GM21786 (cell line): ENCODE data around the gene TMEM255B.
"Not testable (repeated sequence)": the region's sequence is repeated elsewhere in the genome, so short reads cannot be mapped to it uniquely, and the experiment has no call there.

Experiments
- ATAC-seq: cut with Tn5 transposase; IDR thresholded peaks from one replicate; pipeline ENCODE4 v1.9.1; 2021; ENCODE audit not compliant: unreplicated experiment

Gene TMEM255B

DNA sequence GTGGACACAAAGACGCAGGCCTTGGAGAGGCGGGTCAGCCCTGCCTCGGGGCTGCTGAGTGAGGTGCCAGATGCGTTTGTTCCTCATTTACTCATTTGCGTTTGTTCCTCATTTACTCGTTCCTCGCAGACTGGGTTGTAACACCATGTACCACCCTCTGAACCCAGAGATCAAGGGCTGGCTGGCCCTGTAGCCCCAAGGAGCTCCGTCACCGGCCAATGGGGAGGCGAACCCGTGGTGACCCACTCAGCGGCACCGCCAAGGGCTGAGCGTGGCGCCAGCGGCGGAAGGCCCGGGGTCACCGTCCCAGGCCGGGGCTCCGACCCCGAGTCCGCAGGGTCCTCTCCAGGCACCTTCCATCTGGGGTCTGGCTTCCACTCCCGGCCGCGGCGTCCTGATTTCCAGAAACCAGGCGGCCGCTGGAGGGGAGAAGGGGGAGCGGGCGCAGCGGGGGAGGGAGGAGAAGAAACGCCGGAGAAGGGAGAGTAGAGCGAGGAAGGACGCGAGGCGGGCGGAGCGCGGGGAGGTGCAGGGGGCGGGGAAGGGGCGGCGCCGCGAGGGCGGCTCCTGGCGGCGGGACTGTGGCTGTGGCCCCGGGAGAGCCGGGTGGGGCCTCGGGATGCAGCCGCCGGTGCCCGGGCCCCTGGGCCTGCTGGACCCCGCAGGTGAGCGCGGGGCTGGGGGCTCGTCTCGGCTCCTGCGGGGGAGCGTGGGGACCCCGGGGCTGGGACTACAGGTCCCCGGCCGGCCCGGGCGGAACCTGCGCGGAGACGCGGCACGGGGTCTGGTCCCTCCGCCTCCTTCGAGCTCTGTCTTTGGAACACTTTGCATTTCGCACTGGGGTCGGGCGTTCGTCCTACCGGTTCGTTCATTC is at the start of gene TMEM255B:
Gene TMEM255B (plus strand): TSS at position 576 of the 874 bp plus-strand sequence. CDS start 44 bp downstream, at position 620.
- ATAC-seq, result peak; percentile 71

DNA sequence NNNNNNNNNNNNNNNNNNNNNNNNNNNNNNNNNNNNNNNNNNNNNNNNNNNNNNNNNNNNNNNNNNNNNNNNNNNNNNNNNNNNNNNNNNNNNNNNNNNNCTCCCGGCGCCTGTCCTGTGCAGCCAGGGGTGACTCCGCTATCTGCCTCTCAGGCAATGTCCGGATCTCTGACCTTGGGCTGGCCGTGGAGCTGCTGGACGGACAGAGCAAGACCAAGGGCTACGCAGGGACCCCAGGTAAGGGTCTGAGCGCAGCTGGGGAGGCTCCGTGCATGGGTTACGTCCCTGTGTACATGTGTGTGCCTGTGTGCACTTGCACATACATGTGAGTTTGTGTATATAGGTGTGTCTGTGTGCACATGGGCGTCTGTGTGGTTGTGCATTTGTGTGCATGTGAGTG is 36.1 kb upstream of the TMEM255B start:
- ATAC-seq, result no peak

DNA sequence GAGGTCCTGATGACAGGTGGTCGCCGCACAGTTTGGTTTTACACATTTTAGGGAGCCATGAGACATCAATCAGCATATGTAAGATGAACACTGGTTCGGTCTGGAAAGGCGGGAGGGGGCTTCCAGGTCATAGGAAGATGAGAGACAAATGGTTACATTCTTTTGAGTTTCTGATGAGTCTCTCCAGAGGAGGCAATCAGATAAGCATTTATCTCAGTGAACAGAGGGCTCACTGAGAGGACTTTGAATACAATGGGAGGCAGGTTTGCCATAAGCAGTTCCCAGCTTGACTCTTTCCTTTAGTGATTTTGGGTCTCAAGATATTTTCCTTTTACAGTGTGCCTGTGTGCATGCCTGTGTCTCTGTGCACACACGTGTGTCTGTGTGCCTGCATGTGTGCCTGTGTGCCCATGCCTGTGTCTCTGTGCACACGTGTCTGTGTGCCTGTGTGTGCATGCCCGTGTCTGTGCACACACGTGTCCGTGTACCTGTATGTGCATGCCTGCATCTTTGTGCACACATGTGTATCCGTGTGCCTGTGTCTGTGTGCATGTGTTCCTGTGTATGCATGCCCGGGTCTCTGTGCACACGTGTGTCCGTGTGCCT is 35.5 kb upstream of the TMEM255B start:
- ATAC-seq, result no peak

DNA sequence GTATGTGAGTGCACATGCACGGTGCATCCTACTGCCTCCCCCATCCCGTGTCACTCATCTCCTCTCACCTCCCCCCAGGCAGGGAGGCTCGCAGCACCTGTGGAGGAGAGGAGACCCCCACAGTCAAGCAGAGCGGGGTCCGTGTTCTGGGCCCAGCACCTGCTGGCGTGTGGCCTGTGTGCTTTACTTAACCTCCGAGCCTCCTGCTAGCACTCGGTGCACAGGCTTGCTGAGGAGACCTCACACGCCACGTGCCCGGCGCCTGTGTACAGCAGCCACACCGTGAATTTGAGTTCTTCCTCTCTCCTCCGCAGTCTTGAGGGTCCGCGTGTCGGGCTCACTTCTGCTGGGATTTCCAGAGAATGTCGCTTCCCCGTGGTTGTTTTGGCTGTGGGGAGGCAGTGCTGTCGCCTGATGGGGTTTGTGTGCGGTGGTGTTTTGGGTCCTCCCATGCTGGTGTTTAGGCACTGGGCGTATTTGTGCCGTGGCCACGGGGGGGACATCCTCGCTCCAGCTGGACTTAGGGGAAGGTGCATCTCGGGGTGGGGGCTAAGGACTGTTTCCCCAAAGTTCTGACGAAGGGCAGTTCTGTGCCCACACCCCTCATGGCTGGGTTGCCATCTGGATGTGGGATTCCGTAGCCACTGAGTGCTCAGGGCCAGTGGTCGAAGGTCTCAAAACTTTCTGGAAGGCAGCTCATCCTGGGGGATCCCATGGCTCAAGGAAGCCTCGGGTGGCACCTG is 34.8 kb upstream of the TMEM255B start:
- ATAC-seq, result no peak

DNA sequence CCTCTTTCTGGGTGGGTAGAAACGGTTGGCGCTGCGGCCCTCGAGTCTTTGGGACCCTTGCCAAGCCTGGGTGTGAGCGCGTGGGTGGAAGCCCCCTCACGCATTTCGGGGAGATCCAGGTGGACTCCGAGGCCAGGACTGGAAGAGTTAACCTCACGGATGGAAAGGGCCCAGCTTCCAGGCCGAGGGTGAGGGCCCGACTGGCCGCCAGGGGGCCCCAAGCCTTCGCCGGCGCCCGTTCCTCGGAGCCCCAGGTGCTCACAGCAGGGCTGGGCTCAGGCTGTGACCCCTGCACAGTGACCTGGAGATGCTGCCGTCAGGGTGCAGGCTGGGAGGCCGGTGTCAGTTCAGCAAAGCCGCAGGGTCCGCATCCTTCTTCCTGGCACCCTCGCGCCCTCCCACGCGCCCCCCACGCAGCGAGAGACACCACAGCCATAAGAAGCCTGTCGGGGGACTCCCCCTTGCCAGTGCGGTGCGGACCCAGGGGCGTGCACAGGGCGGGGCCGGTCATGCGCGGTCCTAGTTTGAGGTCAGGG is 34.2 kb upstream of the TMEM255B start:
- ATAC-seq, result peak; percentile 87

DNA sequence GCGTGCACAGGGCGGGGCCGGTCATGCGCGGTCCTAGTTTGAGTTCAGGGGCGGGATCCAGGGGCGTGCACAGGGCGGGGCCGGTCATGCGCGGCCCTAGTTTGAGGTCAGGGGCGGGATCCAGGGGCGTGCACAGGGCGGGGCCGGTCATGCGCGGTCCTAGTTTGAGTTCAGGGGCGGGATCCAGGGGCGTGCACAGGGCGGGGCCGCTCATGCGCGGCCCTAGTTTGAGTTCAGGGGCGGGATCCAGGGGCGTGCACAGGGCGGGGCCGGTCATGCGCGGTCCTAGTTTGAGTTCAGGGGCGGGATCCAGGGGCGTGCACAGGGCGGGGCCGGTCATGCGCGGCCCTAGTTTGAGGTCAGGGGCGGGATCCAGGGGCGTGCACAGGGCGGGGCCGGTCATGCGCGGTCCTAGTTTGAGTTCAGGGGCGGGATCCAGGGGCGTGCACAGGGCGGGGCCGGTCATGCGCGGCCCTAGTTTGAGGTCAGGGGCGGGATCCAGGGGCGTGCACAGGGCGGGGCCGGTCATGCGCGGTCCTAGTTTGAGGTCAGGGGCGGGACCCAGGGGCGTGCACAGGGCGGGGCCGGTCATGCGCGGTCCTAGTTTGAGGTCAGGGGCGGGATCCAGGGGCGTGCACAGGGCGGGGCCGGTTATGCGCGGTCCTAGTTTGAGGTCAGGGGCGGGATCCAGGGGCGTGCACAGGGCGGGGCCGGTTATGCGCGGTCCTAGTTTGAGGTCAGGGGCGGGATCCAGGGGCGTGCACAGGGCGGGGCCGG is 33.5 kb upstream of the TMEM255B start:
- not testable (repeated sequence) for ATAC-seq

DNA sequence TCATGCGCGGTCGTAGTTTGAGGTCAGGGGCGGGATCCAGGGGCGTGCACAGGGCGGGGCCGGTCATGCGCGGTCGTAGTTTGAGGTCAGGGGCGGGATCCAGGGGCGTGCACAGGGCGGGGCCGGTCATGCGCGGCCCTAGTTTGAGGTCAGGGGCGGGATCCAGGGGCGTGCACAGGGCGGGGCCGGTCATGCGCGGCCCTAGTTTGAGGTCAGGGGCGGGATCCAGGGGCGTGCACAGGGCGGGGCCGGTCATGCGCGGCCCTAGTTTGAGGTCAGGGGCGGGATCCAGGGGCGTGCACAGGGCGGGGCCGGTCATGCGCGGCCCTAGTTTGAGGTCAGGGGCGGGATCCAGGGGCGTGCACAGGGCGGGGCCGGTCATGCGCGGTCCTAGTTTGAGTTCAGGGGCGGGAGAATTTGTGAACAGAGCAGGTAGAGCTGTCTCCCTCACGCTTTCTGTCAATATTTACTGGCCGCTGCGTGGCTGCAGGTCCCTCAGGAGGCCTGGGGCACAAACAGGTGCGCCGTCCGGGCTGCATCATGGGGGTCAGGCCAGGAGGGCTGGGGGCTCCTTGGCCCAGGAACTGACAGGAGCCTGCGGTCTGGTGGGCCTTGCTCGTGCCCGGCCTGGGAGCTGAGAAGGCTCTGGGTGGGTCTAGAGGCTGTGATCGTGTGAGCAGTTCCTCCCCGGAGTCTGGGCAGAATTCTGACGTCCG is 32.8 kb upstream of the TMEM255B start:
- ATAC-seq, result not testable (repeated sequence)

DNA sequence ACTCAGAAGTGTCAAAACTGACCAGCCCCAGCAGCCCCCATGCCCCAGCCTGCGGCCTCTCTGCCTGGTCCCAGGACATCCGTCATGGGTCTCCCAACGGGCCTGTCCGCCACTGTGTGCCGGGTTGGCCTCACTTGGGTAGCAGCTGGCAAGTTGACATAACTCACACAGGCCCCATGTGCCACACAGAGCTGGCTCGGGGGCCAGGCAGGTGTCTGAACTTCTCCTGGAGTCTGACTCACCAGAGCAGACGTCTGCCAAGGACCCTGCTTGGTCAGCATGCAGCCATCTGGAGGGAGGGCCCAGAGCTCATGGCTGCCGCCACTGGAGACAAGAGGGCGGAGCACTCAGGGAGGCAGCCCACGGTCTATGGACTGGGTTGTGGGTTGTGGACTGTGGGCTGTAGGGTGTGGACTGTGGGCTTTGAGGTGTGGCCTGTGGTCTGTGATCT is 32.0 kb upstream of the TMEM255B start:
- ATAC-seq, result no peak

DNA sequence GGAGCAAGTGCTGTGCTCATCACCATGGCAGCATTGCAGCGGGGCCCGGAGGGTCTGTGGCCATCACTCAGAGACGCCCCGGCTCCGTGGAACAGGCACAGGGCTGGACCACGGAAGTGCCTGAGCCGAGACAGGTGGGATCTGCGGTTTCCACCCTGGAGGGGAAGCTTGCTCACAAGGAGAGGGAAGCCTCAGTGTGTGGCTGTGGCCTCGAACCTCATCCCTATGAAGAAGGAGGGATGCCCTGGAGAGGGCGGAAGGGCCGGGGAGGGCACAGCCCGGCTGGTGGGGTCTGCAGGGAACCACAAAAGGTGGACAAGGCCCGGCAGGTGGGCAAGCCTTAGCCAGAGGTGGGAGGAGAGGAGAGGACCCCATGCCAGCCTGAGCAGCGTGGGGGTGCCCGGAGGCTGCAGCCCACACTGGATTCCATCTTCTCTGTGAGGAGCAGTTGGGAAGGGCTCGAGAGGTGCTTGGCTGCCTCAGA is 30.4 kb upstream of the TMEM255B start:
- ATAC-seq, result no peak

DNA sequence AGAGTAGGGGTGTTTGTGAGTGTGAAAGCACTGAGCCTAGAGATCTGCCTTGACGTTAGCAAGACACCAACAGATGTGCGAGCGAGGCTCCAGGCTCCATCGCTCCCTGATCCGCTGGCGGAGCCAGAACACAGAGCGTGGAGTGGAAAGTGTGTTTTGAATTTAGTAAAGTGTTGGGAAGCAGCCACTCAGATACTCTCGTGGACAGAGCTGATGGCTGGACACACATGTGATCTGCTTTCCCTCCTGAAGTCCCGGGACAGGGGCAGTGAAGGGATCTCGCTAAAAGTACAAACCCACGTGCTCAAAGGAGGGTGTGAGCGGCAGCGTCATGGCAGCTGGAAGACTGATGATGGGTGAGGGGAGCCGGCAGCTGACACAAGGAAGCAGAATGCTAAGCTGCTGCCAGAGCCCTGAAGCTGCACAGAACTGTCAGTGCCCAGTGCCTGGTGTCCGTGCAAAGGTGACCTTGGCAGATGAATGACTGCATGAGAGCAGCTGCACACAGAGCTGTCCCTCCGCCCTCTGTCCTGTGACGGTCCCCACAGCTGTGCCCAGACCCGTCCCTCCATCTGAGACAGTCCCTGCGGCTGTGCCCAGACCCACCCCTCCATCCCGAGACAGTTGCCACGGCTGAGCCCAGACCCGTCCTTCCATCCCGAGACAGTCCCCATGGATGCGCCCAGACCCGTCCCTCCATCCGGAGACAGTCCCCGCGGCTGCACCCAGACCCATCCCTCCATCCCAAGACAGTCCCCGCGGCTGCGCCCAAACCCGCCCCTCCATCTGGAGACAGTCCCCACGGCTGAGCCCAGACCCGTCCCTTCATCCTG is 29.6 kb upstream of the TMEM255B start:
- ATAC-seq, result no peak

DNA sequence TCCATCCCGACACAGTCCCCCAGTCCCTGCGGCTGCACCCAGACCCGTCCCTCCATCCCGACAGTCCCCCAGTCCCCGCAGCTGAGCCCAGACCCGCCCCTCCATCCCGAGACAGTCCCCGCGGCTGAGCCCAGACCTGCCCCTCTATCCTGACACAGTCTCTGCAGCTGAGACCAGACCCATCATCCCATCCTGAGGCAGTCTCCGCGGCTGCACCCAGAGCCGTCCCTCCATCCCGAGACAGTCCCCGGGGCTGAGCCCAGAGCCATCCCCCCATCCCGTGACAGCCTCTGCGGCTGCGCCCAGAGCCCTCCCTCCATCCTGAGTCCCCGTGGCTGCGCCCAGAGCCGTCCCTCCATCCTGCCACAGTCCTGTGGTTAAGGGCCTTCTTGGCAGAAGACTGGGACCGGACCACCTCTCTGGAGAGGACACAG is 28.8 kb upstream of the TMEM255B start:
- ATAC-seq, result no peak

DNA sequence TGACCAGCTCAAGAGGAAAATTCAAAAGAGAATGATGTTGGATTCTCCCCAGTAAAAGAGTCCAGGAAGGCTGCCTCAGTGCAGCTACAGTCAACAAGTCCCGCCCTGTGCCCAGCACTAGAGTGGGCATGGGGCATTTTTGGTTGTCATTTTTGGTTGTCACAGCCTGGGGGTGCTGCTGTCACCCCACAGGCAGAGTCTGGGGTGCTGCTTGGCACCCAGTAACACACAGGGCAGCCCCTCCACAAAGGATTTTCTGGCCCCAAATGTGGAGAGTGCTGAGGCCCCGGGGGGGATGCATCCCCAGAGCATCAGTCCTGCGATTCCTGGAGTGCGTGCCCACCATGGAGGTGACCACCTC is 28.2 kb upstream of the TMEM255B start:
- ATAC-seq, result no peak

DNA sequence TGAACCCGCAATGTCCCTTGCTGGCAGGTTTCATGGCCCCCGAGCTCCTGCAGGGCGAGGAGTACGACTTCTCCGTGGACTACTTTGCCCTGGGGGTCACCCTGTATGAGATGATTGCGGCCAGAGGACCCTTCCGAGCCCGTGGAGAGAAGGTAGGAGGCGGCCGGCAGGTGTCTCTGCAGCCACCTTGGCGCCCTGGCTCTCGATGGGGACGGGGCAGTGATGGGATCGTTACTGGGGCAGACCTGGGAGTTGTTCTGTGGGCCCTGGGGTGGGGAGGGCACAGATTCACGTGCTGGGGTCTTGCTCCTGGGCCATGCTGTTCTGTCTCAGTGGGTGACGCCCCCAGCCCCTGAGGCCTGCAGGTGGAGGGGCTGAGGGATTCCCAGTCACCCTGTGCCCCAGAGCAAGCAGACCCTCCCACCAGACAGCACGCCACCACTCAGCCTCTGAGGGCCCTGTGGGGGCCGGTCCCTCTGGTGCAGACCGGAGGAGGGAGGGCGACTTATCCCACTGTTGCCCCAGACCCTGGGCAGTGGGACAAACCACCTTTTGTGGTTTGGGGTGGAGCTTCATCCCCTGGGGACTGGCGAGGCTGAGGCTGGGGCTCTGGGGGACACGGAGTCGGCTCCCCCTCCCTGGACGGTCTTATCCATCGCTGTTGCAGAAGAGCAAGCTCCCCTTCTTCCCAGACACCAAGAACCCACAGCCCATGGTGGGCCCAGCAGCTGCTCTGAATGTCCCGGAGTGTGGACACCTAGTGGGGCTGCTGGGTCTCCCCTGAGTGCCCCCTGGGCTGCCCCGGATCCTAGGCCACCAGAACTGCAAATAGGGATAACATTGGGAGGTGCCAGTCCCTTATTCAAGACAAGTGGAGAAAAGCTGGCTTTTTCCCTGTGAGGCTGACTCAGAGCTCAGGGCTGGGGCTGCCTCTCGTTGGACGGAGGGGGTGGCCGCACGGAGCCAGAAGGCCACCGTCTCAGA is 27.5 kb upstream of the TMEM255B start:
- ATAC-seq, result no peak

DNA sequence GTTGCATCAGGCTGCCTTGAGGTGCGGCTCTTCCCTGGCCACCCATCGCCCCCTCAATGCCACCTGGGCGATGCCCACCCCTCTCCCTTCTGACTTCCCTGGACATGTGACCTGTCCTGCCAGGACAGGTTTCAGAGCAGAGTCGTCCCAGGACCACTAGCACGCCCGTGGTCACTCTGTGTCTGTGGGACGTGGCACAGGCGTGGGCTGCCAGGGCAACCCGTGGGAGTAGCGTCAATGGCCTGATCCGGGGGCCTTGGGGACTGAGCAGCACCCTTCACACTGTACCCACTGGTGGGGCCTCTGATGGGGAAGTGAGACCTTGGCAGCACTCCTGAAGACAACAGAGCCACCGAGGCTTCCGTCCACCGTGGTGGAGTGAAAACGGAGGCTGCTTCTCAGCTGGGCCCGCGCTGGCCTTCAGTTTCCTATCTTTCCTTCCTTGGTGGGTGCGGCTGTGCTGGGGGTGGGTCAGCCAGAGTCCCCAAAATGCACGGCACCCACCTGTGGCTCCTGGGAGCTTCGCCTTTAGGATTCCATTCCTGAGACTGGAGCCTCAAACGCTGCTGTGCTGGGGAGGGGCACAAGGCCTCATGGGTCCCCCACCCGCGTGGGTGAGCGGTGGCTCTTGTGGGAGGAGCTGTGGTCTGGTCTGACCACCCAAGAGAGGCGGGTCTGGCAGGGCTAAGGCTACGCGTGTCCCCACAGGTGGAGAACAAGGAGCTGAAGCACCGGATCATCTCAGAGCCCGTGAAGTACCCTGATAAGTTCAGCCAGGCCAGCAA is 26.7 kb upstream of the TMEM255B start:
- no peak for ATAC-seq

DNA sequence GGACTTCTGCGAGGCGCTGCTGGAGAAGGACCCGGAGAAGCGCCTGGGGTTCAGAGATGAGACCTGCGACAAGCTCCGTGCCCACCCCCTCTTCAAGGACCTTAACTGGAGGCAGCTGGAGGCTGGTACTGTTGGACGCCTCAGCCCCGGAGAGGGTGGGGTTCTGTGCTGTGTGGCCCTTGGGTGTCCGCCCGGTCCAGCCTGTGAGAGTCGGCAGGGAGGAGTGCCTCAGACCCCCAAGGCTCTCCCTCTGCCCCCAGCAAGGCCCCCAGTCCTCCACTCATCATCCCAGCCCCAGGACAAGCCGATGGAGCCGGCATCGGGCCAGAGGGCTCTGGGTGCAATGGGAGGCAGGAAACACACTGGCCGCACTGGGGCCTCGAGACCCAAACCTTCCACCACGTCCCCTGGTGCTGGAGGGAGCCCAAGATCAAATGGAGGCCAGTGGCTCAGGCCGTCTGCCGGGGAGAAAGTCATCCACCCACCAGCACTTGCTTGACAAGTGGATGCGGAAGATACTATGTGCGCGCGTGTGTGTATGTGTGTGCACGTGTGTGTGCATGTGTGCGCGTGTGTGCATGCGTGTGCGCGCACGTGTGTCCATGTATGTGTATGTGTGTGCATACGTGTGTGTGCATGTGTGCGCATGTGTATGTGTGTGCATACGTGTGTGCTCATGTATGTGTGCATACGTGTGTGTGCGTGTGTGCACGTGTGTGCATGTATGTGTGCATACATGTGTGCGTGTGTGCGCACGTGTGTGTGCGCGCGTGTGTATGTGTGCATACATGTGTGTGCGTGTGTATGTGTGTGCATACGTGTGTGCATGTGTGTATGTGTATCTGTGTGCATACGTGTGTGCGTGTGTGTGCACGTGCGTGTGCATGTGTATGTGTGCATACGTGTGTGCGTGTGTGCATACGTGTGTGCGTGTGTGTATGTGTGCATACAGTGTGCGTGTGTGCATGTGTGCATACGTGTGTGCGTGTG is 25.8 kb upstream of the TMEM255B start:
- ATAC-seq, result no peak
